Tibial artery (tissue), 4 donors: ENCODE measurements around the gene RARG.
"Not testable (repeated sequence)": the region's sequence is repeated elsewhere in the genome, so short reads cannot be mapped to it uniquely, and the experiment has no call there.

Source experiments
- DNase-seq, 2 donors: peaks; one replicate each; pipeline ENCODE4 v3.0.0-alpha.2; 2019
- H3K27ac ChIP-seq, 2 donors: fragments of 200-600 bp; sonication (generic) in 1 of 2; 1 replicate in 1 of 2; 2 replicates in 1 of 2; pipeline ENCODE4 v1.5.1; 2018 to 2019; ENCODE audit warnings: mild to moderate bottlenecking in 1 of 2
- H3K27me3 ChIP-seq, 2 donors: fragments of 200-600 bp; sonication (generic) in 1 of 2; one replicate each; pipeline versions ENCODE4 v1.5.1 to v1.6.0; 2016 to 2019
- H3K36me3 ChIP-seq, 3 donors: fragments of 200-600 bp; sonication (generic) in 2 of 3; one replicate each; pipeline ENCODE4 v1.5.1; 2016 to 2019; ENCODE audit warnings: mild to moderate bottlenecking in 2 of 3
- H3K4me1 ChIP-seq, 4 donors: fragments of 200-600 bp; sonication (generic) in 2 of 4; 1 replicate in 3 of 4; 2 replicates in 1 of 4; pipeline ENCODE4 v1.5.1; 2016 to 2019
- H3K4me3 ChIP-seq, 2 donors: fragments of 200-600 bp; sonication (generic) in 1 of 2; 1 replicate in 1 of 2; 2 replicates in 1 of 2; pipeline ENCODE4 v1.5.1; 2018 to 2019; ENCODE audit warnings: mild to moderate bottlenecking in 2 of 2
- H3K9me3 ChIP-seq, 3 donors: fragments of 200-600 bp; sonication (generic) in 1 of 3; one replicate each; pipeline ENCODE4 v1.5.1; 2016 to 2019
- intact Hi-C: fragments of 100-400 bp; cut with DNase I; formaldehyde crosslinking; loops from one replicate; pipeline ENCODE4 v1.15.0; 2023; ENCODE audit warnings: low total_unique reads
- TF ChIP-seq, protein P1 (sequence below), 2 experiments: fragments of 200-600 bp in 1 of 2; fragments of 450-650 bp in 1 of 2; IDR thresholded peaks; one replicate each; pipeline ENCODE4 v1.5.1; 2017 to 2019; ENCODE audit warnings: antibody characterized with exemption in 2 of 2, mild to moderate bottlenecking in 1 of 2, moderate library complexity in 1 of 2

Gene RARG

DNA sequence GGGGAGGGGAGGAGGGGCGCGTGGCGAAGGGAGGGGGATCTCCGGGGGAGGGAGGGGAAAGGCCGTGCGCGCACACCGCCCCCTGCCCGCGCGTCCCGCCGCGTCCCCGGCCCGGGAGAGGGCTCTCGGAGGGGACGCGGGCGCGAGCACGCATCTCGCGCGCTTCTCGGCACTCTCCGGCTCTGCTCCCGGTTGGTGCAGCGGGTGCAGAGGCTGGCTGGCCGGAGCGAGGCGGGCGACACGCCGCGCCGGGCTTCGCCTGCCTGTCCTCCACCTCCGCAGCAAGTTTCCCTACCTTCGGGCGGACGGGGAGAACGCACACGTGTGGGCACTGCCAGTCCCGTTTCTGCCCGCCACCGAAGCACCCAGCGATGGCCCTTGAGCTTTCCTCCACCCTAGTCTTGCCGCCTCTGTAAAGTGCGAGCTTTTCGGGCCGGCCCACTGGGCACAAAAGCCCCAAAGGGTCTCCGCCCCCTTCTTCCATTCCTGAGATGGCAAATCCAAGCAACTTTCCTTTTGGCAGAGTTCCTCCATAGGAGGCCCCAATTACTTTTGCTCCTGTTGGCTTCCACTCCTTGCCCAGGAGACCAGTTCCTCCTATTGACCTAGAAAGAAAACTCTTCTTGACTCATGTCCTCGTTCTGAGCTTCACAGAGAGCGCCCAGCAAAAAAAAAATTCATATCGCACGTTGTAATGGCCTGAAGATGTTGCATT is 50.9 kb downstream of the RARG start:
- intact Hi-C loops, result no loop called here
- DNase-seq, result peak in 1 of 2 donors; percentile 67
- Histone ChIP-seq H3K4me3 (peak overlapping the region; percentile 81 to 87), H3K27me3 (no peaks in the 10 kb centered on the region), H3K27ac (peak overlapping the region; percentile 85 to 91), H3K4me1 (peaks cover 0 to 53% (median 42%) of the 10 kb centered on the region in 4 donors), H3K9me3 (no peaks in the 10 kb centered on the region), H3K36me3 (peaks cover 30 to 41% (median 32%) of the 10 kb centered on the region in 3 donors)
- TF ChIP-seq, protein P1, sequence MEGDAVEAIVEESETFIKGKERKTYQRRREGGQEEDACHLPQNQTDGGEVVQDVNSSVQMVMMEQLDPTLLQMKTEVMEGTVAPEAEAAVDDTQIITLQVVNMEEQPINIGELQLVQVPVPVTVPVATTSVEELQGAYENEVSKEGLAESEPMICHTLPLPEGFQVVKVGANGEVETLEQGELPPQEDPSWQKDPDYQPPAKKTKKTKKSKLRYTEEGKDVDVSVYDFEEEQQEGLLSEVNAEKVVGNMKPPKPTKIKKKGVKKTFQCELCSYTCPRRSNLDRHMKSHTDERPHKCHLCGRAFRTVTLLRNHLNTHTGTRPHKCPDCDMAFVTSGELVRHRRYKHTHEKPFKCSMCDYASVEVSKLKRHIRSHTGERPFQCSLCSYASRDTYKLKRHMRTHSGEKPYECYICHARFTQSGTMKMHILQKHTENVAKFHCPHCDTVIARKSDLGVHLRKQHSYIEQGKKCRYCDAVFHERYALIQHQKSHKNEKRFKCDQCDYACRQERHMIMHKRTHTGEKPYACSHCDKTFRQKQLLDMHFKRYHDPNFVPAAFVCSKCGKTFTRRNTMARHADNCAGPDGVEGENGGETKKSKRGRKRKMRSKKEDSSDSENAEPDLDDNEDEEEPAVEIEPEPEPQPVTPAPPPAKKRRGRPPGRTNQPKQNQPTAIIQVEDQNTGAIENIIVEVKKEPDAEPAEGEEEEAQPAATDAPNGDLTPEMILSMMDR (IDR thresholded peaks at IDR 0.05), result no peak

DNA sequence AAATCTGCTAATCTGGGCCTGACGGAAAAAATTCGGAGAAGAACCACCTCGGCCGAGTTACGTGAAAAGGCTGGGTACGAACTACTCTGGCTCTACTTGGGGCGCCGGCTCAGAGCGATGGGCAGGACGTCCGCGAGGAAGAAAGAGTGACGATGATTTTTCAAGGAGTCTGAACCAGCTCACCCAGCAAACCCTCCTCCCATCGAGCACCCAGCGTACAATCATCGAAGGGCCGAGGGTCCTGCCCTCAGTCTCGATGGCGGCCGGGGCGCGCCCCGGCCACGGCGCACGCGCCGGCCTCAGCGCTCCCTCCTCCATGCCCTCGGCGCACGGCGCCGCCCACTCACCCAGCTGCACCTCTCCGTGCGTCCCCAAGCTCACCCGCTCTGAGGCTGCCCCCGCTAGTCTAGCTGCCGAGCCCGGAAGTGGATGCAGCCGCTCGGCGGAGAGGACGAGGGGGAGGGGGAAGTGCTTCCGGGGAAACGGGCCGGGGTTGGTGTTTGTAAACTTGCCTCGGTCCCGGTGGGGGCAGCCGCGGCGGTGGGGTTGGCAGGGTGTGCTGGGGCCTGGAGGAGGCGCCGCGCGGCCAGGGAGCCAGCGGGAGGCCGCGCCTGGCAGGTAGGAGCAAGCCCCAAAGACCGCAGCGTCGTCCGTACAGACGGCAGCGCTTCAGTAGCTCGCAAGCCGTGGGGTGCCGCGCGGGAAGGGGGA is 51.6 kb downstream of the RARG start, which contains the start of the genes CSAD and ZNF740:
TSS of gene CSAD (minus strand) at position 706 of the 711 bp plus-strand sequence. CDS start 7,455 bp downstream, outside the sequence.
TSS of gene ZNF740 (plus strand) at position 503 of the 711 bp plus-strand sequence. CDS start 1,262 bp downstream, outside the sequence.
- no peaks in the 10 kb centered on the region for H3K27me3 ChIP-seq
- intact Hi-C loops, result no loop called here
- TF ChIP-seq, protein P1 (IDR thresholded peaks at IDR 0.05), result no peak
- peaks cover 0 to 53% (median 39%) of the 10 kb centered on the region in 4 donors for H3K4me1 ChIP-seq
- DNase-seq, result peak; percentile 98 to 99
- peaks cover 23 to 34% (median 24%) of the 10 kb centered on the region in 3 donors for H3K36me3 ChIP-seq
- peak within 1 kb of the TSS; percentile 85 to 91 for H3K27ac ChIP-seq
- H3K4me3 ChIP-seq, result peak within 1 kb of the TSS; percentile 81 to 87
- no peaks in the 10 kb centered on the region for H3K9me3 ChIP-seq

DNA sequence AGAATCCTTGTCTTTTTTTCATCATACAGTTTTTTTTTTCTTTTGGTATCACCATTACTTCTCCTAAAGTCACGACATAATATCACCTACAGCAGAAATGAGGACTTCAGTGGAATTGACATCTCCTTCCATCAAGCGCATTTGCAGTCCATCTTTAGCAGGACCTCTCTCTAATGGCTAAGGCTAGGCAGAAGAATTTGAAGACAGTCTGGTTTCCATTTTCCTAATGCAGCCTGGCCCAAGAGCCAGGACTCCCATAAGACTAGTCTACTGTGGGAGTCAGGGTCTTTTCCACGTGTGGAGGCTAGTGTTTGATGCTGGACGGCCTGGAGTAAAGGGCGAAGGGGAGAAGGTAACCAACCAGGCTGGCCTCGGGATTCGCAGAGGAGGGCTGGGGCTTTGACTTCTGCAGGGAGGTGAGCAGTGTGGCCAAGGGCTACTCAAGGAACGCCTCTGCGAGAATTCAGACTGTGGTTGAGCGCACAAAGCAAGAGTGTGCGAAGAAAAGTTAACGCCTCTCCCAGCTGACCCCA is 52.3 kb downstream of the RARG start:
- TF ChIP-seq, protein P1 (IDR thresholded peaks at IDR 0.05), result no peak
- peak in 1 of 2 donors; percentile 35 for DNase-seq
- peaks cover 16 to 28% (median 18%) of the 10 kb centered on the region in 3 donors for H3K36me3 ChIP-seq
- intact Hi-C loops, result no loop called here
- H3K4me1 ChIP-seq, result peaks cover 0 to 49% (median 39%) of the 10 kb centered on the region in 4 donors
- no peaks in the 10 kb centered on the region for H3K9me3 ChIP-seq
- peak overlapping the region; percentile 85 to 91 for H3K27ac ChIP-seq
- H3K27me3 ChIP-seq, result no peaks in the 10 kb centered on the region
- H3K4me3 ChIP-seq, result peak overlapping the region; percentile 81 to 87

DNA sequence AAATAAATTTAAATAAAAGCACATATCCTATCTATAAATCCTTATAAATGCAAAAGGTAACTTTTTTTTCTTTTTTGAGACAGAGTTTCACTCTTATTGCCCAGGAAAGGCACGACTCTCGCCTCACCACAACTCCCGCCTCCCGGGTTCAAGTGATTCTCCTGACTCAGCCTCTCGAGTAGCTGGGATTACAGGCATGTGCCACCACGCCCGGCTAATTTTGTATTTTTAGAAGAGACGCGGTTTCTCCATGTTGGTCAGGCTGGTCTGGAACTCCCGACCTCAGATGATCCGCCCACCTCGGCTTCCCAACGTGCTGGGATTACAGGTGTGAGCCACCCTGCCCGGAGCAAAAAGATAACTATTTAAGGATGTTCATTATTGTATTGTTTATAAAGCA is 53.2 kb downstream of the RARG start:
- Histone ChIP-seq H3K4me1 (peaks cover 0 to 40% (median 32%) of the 10 kb centered on the region in 4 donors), H3K27ac (peak overlapping the region in 1 of 2 donors; percentile 85), H3K36me3 (peaks cover 9 to 18% (median 11%) of the 10 kb centered on the region in 3 donors)
- DNase-seq, result peak in 1 of 2 donors; percentile 53
- H3K27me3 ChIP-seq, H3K9me3 ChIP-seq, H3K4me3 ChIP-seq, intact Hi-C loops: not testable (repeated sequence)

DNA sequence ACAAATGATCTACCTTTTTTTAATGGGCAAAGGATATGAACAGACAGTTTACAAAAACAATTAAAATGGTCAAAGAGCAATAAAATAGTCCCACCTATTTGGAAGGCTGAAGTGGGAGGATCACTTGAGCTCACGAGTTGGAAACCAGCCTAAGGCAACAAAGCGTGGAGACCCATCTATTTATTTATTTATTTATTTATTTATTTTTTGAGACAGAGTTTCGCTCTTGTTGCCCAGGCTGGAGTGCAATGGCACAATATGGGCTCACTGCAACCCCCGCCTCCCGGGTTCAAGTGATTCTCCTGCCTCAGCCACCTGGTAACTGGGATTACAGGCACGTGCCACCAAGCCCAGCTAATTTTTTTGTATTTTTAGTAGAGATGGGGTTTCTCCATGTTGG is 54.6 kb downstream of the RARG start:
- H3K9me3 ChIP-seq, H3K4me3 ChIP-seq, DNase-seq, H3K27me3 ChIP-seq, intact Hi-C loops: not testable (repeated sequence)
- H3K4me1 ChIP-seq, result peaks cover 0 to 28% (median 19%) of the 10 kb centered on the region in 4 donors
- peak overlapping the region in 1 of 2 donors; percentile 6 for H3K27ac ChIP-seq
- peaks cover 9 to 15% (median 9%) of the 10 kb centered on the region in 3 donors for H3K36me3 ChIP-seq

DNA sequence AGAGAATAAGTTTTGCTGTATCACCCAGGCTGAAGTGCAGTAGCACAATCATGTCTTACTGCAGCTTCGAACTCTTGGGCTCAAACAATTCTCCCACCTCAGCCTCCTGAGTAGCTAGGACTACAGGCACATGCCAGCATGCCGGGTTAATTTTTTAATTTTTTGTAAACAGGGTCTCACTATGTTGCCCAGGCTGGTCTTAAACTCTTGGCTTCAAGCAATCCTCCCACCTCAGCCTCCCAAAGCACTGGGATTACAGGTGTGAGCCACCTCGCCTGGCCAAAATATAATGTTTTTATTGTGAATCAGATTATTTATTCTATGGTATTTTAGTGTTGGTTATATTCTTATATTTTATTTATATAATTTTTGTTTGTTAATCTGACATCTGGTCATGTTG is 55.3 kb downstream of the RARG start:
- H3K36me3 ChIP-seq, result peaks cover 5 to 16% (median 7%) of the 10 kb centered on the region in 3 donors
- TF ChIP-seq, protein P1 (IDR thresholded peaks at IDR 0.05), result no peak
- no peaks in the 10 kb centered on the region for H3K27me3 ChIP-seq
- DNase-seq, result peak in 1 of 2 donors; percentile 21
- intact Hi-C loops, result no loop called here
- no peak overlapping the region for H3K27ac ChIP-seq
- H3K4me3 ChIP-seq, result no peak overlapping the region
- no peaks in the 10 kb centered on the region for H3K9me3 ChIP-seq
- H3K4me1 ChIP-seq, result peaks cover 0 to 26% (median 12%) of the 10 kb centered on the region in 4 donors
